ENCODE data around the gene SOX1.

Gene SOX1

DNA sequence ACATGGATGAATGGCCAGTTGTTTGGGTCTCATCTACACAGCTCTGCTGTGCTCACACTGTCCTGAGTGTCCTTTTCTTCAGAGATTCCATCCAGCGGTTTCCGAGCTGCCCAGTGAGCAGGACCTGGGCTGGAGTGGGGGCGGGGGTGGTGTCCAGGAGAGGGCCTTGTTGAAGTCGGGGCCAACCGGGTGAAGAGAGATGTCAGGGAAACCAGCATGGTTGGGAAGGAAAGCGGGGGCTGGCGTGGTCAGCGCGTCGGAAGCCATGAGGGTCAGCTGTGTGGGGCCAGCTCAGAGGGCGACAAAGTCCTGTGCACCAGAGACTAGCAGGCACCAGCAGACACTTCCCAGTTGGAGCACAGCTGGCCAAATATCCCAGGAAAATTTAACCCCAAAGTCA, 37.8 kb upstream of the SOX1 start:
- Histone ChIP-seq H3K4me1 (ENCODE audit: insufficient read depth, low read length) (no peaks in the 10 kb centered on the region), H3K79me2 (ENCODE audit: insufficient read depth, low read length) (no peaks in the 10 kb centered on the region), H3K9ac (ENCODE audit: low read depth, low read length) (no peak overlapping the region), H3K27ac (ENCODE audit: low read length) (no peak overlapping the region), H3K9me3 (ENCODE audit: insufficient read depth, low read length, severe bottlenecking) (no peaks in the 10 kb centered on the region), H3K27me3 (ENCODE audit: insufficient read depth, low read length, poor library complexity) (no peaks in the 10 kb centered on the region), H4K20me1 (ENCODE audit: insufficient read depth, low read length) (no peaks in the 10 kb centered on the region; the same call in 1 of the 2 replicates), H3K4me2 (ENCODE audit: insufficient read depth, low read length) (no peak overlapping the region), H3K36me3 (ENCODE audit: insufficient read depth, low read length) (no peaks in the 10 kb centered on the region), H2AFZ (ENCODE audit: low read depth, low read length) (no peak overlapping the region), H3K4me3 (ENCODE audit: low read depth in 1 of 2, low read length in 2 of 2) (no peak overlapping the region)
- no peak for ATAC-seq (ENCODE audit: insufficient read depth, low read depth)
- no peak for DNase-seq
- TF ChIP-seq EZH2 (IDR thresholded peaks at IDR 0.05; ENCODE audit: borderline replicate concordance, low read depth, low read length, severe bottlenecking) = no peak
- TF ChIP-seq, protein P1, sequence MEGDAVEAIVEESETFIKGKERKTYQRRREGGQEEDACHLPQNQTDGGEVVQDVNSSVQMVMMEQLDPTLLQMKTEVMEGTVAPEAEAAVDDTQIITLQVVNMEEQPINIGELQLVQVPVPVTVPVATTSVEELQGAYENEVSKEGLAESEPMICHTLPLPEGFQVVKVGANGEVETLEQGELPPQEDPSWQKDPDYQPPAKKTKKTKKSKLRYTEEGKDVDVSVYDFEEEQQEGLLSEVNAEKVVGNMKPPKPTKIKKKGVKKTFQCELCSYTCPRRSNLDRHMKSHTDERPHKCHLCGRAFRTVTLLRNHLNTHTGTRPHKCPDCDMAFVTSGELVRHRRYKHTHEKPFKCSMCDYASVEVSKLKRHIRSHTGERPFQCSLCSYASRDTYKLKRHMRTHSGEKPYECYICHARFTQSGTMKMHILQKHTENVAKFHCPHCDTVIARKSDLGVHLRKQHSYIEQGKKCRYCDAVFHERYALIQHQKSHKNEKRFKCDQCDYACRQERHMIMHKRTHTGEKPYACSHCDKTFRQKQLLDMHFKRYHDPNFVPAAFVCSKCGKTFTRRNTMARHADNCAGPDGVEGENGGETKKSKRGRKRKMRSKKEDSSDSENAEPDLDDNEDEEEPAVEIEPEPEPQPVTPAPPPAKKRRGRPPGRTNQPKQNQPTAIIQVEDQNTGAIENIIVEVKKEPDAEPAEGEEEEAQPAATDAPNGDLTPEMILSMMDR (IDR thresholded peaks at IDR 0.05; ENCODE audit: borderline replicate concordance, extremely low read depth, low read length, poor library complexity, severe bottlenecking) = no peak

DNA sequence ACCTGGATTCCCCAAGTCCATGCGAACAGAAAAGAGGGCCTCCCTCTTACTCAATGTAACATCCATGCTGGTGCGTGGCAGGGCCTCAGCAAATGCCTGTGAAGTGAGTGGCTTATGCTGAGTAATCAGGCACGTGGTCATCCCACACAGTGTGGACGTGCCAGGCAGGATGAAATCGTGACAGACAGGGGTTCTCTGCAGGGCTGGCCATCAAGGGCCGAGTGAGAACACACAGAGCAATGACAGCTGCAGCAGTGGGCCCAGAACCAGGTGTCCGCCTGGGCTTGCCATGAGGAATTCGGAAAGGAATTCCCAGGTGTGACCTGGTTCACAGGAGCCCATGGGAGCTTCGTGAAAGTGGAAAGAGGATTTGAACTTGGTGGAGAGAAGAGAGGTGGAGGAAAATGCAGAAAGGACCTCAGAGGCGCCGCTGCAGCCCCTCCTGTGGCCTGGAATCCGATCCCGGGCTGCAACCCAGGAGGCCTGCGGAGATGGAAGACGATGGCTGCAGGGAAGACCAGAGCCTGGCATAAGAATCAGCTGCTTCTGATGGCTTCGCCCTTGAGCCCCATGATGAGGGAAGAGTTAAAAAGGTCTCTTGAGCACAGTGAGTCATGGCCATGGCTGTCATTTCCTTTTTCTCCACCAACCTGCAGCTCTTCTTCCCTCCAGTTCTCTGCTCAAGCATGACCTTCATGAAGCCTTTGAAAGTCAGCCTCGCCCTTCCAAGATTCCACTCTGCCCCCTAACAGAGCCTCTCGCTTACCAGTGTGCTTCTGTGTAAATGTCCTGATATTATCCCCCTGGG, 34.6 kb upstream of the SOX1 start:
- no peaks in the 10 kb centered on the region for H3K79me2 ChIP-seq (ENCODE audit: insufficient read depth, low read length)
- H3K9me3 ChIP-seq (ENCODE audit: insufficient read depth, low read length, severe bottlenecking) = no peaks in the 10 kb centered on the region
- DNase-seq (no peak), ATAC-seq (ENCODE audit: insufficient read depth, low read depth) (no peak)
- H3K4me1 ChIP-seq (ENCODE audit: insufficient read depth, low read length) = no peaks in the 10 kb centered on the region
- H3K9ac ChIP-seq (ENCODE audit: low read depth, low read length) = no peak overlapping the region
- H3K27ac ChIP-seq (ENCODE audit: low read length) = no peak overlapping the region
- no peaks in the 10 kb centered on the region for H3K27me3 ChIP-seq (ENCODE audit: insufficient read depth, low read length, poor library complexity)
- no peak overlapping the region for H3K4me2 ChIP-seq (ENCODE audit: insufficient read depth, low read length)
- H3K4me3 ChIP-seq (ENCODE audit: low read depth in 1 of 2, low read length in 2 of 2) = no peak overlapping the region
- H4K20me1 ChIP-seq (ENCODE audit: insufficient read depth, low read length) = no peaks in the 10 kb centered on the region; the same call in 1 of the 2 replicates
- H2AFZ ChIP-seq (ENCODE audit: low read depth, low read length) = no peak overlapping the region
- TF ChIP-seq, protein P1 (IDR thresholded peaks at IDR 0.05; ENCODE audit: borderline replicate concordance, extremely low read depth, low read length, poor library complexity, severe bottlenecking) = no peak
- no peak for TF ChIP-seq EZH2 (IDR thresholded peaks at IDR 0.05; ENCODE audit: borderline replicate concordance, low read depth, low read length, severe bottlenecking)
- H3K36me3 ChIP-seq (ENCODE audit: insufficient read depth, low read length) = no peaks in the 10 kb centered on the region

DNA sequence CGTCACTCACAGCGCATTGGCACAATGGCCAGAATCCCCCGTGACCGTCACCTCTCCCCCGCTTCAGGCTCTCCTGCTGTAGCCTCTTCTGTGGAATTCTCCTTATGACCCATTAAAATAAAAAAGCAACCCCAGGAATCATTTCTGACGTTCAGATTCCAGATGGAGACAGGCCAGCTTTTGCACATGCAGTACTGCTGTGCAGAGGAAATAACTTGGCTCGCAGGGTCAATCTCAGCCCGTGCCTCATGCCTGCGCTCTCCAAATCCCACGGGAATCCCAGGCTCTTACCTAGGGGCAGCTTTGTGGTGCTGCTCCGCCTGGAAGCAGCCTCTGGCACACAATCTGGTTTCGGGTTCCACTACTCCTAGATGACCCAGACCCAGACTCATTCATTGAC, 32.7 kb upstream of the SOX1 start:
- H3K9ac ChIP-seq (ENCODE audit: low read depth, low read length) = no peak overlapping the region
- no peak for ATAC-seq (ENCODE audit: insufficient read depth, low read depth)
- DNase-seq = no peak
- H3K79me2 ChIP-seq (ENCODE audit: insufficient read depth, low read length) = no peaks in the 10 kb centered on the region
- H3K4me3 ChIP-seq (ENCODE audit: low read depth in 1 of 2, low read length in 2 of 2) = no peak overlapping the region
- no peaks in the 10 kb centered on the region for H3K36me3 ChIP-seq (ENCODE audit: insufficient read depth, low read length)
- no peak overlapping the region for H3K4me2 ChIP-seq (ENCODE audit: insufficient read depth, low read length)
- H2AFZ ChIP-seq (ENCODE audit: low read depth, low read length) = no peak overlapping the region
- no peaks in the 10 kb centered on the region for H3K4me1 ChIP-seq (ENCODE audit: insufficient read depth, low read length)
- no peaks in the 10 kb centered on the region; the same call in 1 of the 2 replicates for H4K20me1 ChIP-seq (ENCODE audit: insufficient read depth, low read length)
- TF ChIP-seq, protein P1 (IDR thresholded peaks at IDR 0.05; ENCODE audit: borderline replicate concordance, extremely low read depth, low read length, poor library complexity, severe bottlenecking) = no peak
- no peaks in the 10 kb centered on the region for H3K9me3 ChIP-seq (ENCODE audit: insufficient read depth, low read length, severe bottlenecking)
- no peaks in the 10 kb centered on the region for H3K27me3 ChIP-seq (ENCODE audit: insufficient read depth, low read length, poor library complexity)
- no peak overlapping the region for H3K27ac ChIP-seq (ENCODE audit: low read length)
